Transverse colon (tissue), 4 donors: ENCODE results near the gene SECISBP2.
"Not testable (repeated sequence)": the region's sequence is repeated elsewhere in the genome, so short reads cannot be mapped to it uniquely, and the experiment has no call there.

Experiments
- CTCF ChIP-seq, 5 experiments: fragments of 200-600 bp in 3 of 5; fragments of 450-650 bp in 2 of 5; sonication (generic) in 3 of 5; IDR thresholded peaks; 1 replicate in 2 of 5; 2 replicates in 3 of 5; pipeline ENCODE4 v1.5.1; 2016 to 2017; ENCODE audit warnings: antibody characterized with exemption in 5 of 5, inconsistent platforms in 3 of 5, mild to moderate bottlenecking in 2 of 5, moderate library complexity in 1 of 5
- EP300 ChIP-seq: sonication (generic); formaldehyde crosslinking; IDR thresholded peaks from one replicate; pipeline ENCODE4 v1.6.1; 2017; ENCODE audit warnings: antibody characterized with exemption, low read depth
- POLR2A ChIP-seq: fragments of 450-650 bp; IDR thresholded peaks from one replicate; pipeline ENCODE4 v1.6.1; 2016; ENCODE audit warnings: antibody characterized with exemption, mild to moderate bottlenecking, moderate library complexity
- POLR2AphosphoS5 ChIP-seq, 3 donors: sonication (generic); formaldehyde crosslinking; IDR thresholded peaks; one replicate each; pipeline ENCODE4 v1.6.1; 2016; ENCODE audit warnings: antibody characterized with exemption in 3 of 3

GRCh38 chr9:89282248-89282968 lies 35.9 kb upstream of the SECISBP2 start:
- not testable (repeated sequence) for TF ChIP-seq CTCF (IDR thresholded peaks at IDR 0.05); POLR2A; POLR2AphosphoS5 (IDR thresholded peaks at IDR 0.05); EP300
